Aorta (tissue), 5 donors: ENCODE measurements around the gene NID1. TPM values are rescaled to one million over a fixed set of nuclear protein-coding genes. Genes with fewer than 3 reads are reported as not detected.

ENCODE experiments used
- ATAC-seq: fragments of 200-7000 bp; cut with Tn5 transposase; one replicate; pipeline ENCODE4 v1.9.1; 2022; ENCODE audit warnings: moderate library complexity; ENCODE audit not compliant: low FRiP score
- DNase-seq, 2 donors: peaks; one replicate each; pipeline ENCODE4 v3.0.0-alpha.2; 2020
- H3K27ac ChIP-seq, 2 donors: one replicate each; pipeline ENCODE4 v1.5.1; 2013; ENCODE audit warnings: low read length in 2 of 2, mild to moderate bottlenecking in 2 of 2, moderate library complexity in 2 of 2, control low read depth in 1 of 2, inconsistent platforms in 1 of 2, low read depth in 1 of 2
- H3K27me3 ChIP-seq, 2 donors: one replicate each; pipeline ENCODE4 v1.6.1; 2013; ENCODE audit warnings: control low read depth in 1 of 2, low read length in 1 of 2, mild to moderate bottlenecking in 1 of 2, moderate library complexity in 1 of 2; ENCODE audit not compliant: insufficient read depth in 2 of 2, control insufficient read depth in 1 of 2
- H3K36me3 ChIP-seq, 2 donors: one replicate each; pipeline ENCODE4 v1.6.1; 2013; ENCODE audit warnings: control low read depth in 1 of 2, low read length in 1 of 2, mild to moderate bottlenecking in 1 of 2; ENCODE audit not compliant: insufficient read depth in 2 of 2, control insufficient read depth in 1 of 2
- H3K4me1 ChIP-seq, 2 donors: one replicate each; pipeline ENCODE4 v1.6.1; 2013; ENCODE audit warnings: low read length in 2 of 2, control low read depth in 1 of 2, mild to moderate bottlenecking in 1 of 2, moderate library complexity in 1 of 2; ENCODE audit not compliant: insufficient read depth in 2 of 2, control insufficient read depth in 1 of 2
- H3K4me3 ChIP-seq, 2 donors: one replicate each; pipeline ENCODE4 v1.5.1; 2013; ENCODE audit warnings: low read length in 2 of 2, control low read depth in 1 of 2, mild to moderate bottlenecking in 1 of 2
- H3K9me3 ChIP-seq: one replicate; pipeline ENCODE4 v1.6.1; 2013; ENCODE audit warnings: mild to moderate bottlenecking, low read length; ENCODE audit not compliant: control insufficient read depth
- WGBS, 2 donors: extraction: QIAGEN DNeasy Blood & Tissue Kit; methylation state at CpG; one replicate each; pipeline ENCODE4 v1.1.7; 2013; 5-methylcytosine and 5-hydroxymethylcytosine counted together
- intact Hi-C, 2 donors: fragments of 100-400 bp; cut with DNase I; formaldehyde crosslinking; loops; one replicate each; pipeline versions ENCODE4 v1.14.2 to v1.15.0; 2022
- polyA plus RNA-seq, 2 donors: library from polyadenylated mRNA; stranded (reverse); fragments of 200-250 nt; gene quantifications; one replicate each; pipeline ENCODE4 v1.2.3, GENCODE V29; 2013
- total RNA-seq, 2 donors: library from RNA; stranded (reverse); fragmentation: NEBNext Ultra II Directional; extraction: Animal tissue kit (Norgen Biotek cat#: 25700); gene quantifications; one replicate each; pipeline ENCODE4 v1.2.1, GENCODE V29; 2021
- donor health status: healthy with polysubstance abuse.
- donor health status: Bipolar disorder and iron deficiency.
- donor health status: DM: no; HTN: no; CAD: no.
- donor health status: DM: no; HTN: no; CAD: no.
- donor health status: DM: yes; HTN: yes; CAD: no.

Gene NID1
- total and polyA plus RNA-seq, 4 donors: 11.0 to 69.5 (median 60.4) TPM

DNA sequence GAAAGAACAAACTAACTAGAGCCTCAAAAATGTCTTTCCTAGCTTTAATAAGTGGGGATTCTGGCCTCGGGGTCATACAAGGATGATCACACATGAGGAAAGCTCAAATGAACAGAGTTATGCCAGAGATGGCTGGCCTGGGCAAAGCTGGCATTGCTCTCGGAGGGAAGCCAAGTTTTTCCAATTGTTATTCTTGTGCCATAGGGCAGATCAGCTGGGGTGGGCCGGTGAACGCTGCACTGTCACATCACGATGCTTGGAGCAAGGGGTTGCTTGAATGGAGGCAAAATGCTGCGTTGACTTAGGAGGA, 122.3 kb downstream of the NID1 start:
- intact Hi-C loops: no loop called here
- DNase-seq (no peak), ATAC-seq (no peak)
- Histone ChIP-seq H3K27me3 (no peaks in the 10 kb centered on the region), H3K4me3 (no peak overlapping the region), H3K9me3 (no peaks in the 10 kb centered on the region), H3K36me3 (no peaks in the 10 kb centered on the region), H3K27ac (no peak overlapping the region), H3K4me1 (no peaks in the 10 kb centered on the region)
- 85 to 91% methylated on average over 6 of the region's 6 CpGs for WGBS, 2 donors

DNA sequence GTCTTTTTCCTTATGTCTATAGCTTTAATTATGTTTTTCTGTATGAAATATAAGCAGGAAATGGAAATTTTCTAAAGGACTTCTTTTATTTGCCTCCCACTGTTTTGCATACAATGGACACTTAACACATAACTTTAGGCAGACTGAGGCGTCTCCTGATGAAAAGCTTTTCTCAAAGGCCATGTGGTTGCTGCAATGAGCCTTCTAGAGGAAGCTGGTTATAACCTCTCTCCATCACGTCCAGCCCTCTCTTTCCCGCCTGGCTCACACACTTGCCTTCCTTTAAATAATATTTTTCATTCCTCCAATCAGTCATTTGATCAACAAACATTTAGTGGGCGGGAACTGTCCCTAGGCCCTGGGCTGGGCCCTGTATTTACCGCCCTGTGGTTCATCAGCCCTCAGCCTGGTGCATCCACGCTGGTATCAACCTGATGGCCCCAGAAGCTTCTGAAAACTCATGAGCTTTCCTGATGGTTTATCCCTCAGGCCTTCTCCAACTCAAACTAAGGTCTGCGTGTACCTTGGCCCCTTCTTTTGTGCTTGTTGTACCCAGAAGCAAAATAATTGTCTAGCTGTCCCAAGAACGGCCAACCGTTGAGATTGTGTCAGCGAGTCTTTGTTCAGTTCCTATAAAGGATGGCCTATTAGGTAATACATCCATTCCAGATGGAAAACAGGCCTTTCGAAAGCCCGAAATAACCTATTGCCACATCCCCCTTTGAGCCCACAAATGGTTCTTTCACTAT, 122.8 kb downstream of the NID1 start:
- Histone ChIP-seq H3K4me3 (no peak overlapping the region), H3K4me1 (no peaks in the 10 kb centered on the region), H3K9me3 (no peaks in the 10 kb centered on the region), H3K27me3 (no peaks in the 10 kb centered on the region), H3K27ac (no peak overlapping the region), H3K36me3 (no peaks in the 10 kb centered on the region)
- no peak for ATAC-seq
- 90 to 91% methylated on average over 12 of the region's 12 CpGs for WGBS, 2 donors
- intact Hi-C loops: no loop called here
- no peak for DNase-seq

DNA sequence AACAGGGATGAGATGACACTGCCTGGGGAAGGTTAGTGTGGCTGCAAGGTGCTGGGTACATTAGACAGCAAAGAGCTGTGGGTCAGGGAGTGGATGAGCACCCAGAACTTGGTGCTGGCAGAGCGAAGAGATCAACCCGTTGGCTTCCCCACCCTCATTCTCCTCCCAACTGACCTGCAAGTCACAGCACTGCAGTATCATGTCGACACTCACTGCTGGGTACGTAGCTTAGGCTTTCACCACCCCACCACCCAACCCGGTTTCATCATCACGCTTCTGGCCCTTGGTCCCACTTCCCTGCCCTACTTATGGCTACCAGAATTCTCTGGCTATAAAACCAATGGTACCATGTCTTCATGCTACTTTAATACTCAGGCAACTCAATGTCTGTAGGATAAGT, 124.6 kb downstream of the NID1 start:
- H3K27me3 ChIP-seq: no peaks in the 10 kb centered on the region
- intact Hi-C loops: no loop called here
- H3K4me1 ChIP-seq: no peaks in the 10 kb centered on the region
- H3K9me3 ChIP-seq: no peaks in the 10 kb centered on the region
- no peak for DNase-seq
- WGBS, 2 donors: 94 to 96% methylated on average over 6 of the region's 6 CpGs
- no peaks in the 10 kb centered on the region for H3K36me3 ChIP-seq
- ATAC-seq: no peak
- no peak overlapping the region for H3K27ac ChIP-seq
- H3K4me3 ChIP-seq: no peak overlapping the region

DNA sequence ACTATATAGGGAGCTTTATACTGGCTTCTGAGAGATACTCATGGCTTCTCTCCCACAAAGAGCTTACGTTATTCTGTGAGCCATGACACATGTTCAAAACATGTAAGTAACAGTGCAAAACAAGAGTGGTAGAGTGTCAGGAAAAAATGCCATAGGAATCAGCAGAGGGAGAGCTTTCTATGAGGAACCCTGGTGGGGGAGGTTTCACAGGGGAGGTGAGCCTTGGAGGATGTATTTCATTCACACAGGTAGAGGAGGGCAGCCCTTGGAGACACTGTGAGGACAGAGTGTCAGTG, 125.5 kb downstream of the NID1 start:
- no peaks in the 10 kb centered on the region for H3K9me3 ChIP-seq
- no peak overlapping the region for H3K4me3 ChIP-seq
- H3K4me1 ChIP-seq: no peaks in the 10 kb centered on the region
- no peaks in the 10 kb centered on the region for H3K27me3 ChIP-seq
- 76 to 78% methylated on average over 1 of the region's 1 CpG for WGBS, 2 donors
- no peaks in the 10 kb centered on the region for H3K36me3 ChIP-seq
- ATAC-seq (no peak), DNase-seq (no peak)
- no peak overlapping the region for H3K27ac ChIP-seq
- intact Hi-C loops: no loop called here

DNA sequence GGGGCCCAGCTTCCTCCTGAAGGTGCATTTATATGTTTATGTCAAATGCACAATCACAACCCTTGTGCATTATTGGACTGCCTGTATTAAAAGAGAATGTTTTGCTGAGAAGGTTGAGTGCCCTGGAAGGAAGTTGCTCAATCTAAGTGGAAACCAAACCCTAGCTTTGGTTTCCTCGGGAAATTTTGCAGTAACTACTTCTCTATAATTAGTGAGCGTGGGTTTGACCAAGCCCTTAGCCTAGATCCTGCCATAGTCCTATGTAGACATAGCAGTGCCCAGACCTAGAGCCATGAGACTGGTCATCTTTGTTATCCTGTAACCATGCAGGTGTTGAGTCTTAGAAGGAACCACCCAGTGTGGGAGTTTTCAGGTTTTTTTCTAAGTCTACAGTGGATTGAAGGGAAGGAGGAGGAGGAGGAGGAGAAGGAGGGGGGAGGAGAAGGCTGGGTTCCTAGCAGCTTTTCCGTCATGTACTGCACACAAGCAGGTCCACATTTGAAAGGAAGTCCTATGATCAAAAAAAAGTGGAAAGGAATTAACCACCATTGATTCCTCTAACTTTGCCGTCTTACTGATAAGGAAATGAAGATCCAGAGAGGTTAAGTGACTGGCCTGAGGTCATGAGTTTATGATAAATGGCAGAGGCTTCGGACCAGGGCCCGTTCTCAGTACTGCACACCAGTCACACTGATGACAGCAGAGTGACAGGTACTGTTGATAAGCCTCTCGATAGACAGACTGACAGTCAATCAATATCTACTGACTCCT, 126.0 kb downstream of the NID1 start:
- no peak overlapping the region for H3K27ac ChIP-seq
- ATAC-seq: no peak
- H3K4me1 ChIP-seq: no peaks in the 10 kb centered on the region
- H3K9me3 ChIP-seq: no peaks in the 10 kb centered on the region
- no peak for DNase-seq
- no peaks in the 10 kb centered on the region for H3K27me3 ChIP-seq
- H3K4me3 ChIP-seq: no peak overlapping the region
- WGBS, 2 donors: 74 to 76% methylated on average over 7 of the region's 7 CpGs
- intact Hi-C loops: no loop called here
- no peaks in the 10 kb centered on the region for H3K36me3 ChIP-seq

DNA sequence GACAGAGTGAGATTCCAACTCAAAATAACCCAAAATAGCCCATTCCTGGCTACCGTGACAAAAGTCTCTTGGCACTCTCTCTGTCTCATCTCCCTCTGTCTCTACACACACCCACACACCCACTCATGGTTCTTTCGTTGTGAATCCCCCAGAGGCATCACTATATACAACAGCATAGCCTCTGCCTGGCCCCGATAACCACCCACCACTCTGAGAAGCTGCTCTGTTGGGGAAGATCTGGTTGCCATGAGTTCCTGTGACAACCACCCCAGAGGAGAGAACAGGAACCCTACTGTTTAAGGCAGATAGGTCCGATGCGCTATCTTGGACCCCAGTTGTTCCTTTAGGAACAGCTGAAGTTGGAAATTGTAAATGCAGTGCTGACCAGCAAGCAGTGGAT, 127.8 kb downstream of the NID1 start:
- no peak for DNase-seq
- Histone ChIP-seq H3K36me3 (no peaks in the 10 kb centered on the region), H3K27ac (no peak overlapping the region), H3K27me3 (no peaks in the 10 kb centered on the region), H3K9me3 (no peaks in the 10 kb centered on the region), H3K4me1 (peaks cover 0 to 5% of the 10 kb centered on the region in 2 donors), H3K4me3 (no peak overlapping the region)
- intact Hi-C loops: no loop called here
- no peak for ATAC-seq
- WGBS, 2 donors: 73% methylated on average over 5 of the region's 5 CpGs

DNA sequence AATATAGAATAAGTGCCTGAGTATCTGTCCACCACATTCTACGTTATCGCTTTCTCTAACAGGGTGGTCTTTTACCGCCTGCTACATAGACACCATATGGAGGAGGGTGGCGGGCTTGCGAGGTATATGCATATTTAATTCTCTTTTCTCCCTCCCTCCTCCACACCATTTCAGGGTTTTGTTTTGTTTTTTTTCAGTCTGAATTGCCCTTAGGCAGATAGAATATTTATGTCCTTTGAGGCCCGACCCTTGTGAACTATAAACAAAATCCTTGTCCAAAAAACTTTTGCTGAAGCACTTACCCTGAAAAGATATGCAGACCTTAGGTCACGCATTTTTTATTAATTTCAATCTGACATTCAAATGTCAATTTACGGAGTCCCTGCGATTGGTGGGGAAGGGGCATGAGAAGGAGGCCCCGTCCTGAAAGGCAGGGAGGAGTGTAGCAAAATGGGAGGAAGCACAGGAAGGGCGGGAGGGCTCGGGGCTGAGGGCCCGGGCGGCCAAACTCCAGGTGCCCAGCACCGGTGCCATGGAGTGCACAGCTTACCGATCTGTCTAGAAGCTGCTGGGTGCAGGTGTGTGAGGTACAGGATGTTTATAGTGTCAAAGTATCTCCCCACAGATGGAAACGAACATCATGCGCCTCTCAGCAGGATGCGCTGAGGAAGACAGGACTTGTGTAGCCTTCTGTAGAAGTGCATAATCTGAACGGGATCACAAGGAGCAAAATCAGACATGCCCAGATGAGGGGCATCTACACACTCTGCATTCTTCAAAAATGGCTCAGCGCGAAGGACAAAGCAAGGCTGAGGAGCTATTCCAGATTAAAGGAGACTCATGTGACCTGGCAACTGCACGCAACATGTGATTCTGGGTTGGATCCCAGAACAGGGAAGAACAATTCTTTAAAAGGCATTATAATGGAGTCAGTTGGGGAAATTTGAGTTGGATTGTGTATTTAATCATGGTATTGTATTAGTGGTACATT, 129.4 kb downstream of the NID1 start:
- no peak for ATAC-seq
- H3K4me1 ChIP-seq: peaks cover 0 to 5% of the 10 kb centered on the region in 2 donors
- DNase-seq: no peak

DNA sequence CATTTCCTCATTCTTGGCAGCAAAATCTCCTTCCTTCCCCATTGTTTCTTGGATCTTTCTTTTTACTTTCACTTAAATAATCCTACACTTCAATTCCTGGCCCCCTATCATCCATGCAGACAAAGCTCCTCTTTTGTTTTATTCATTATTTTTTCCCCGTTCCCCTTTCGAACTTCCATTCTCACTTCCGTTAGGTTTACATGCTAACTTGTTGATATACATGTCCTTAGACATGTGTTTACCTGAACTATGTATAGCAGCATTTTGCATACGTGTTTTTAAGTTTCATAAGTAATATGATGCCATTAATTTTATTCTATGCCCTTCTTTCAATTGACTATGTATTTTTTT, 131.1 kb downstream of the NID1 start:
- no peaks in the 10 kb centered on the region for H3K9me3 ChIP-seq
- peaks cover 0 to 5% of the 10 kb centered on the region in 2 donors for H3K4me1 ChIP-seq
- ATAC-seq (no peak), DNase-seq (no peak)
- no peak overlapping the region for H3K4me3 ChIP-seq
- H3K27me3 ChIP-seq: no peaks in the 10 kb centered on the region
- no peak overlapping the region for H3K27ac ChIP-seq
- no peaks in the 10 kb centered on the region for H3K36me3 ChIP-seq
- WGBS, 2 donors: 89 to 94% methylated on average over 4 of the region's 4 CpGs
- intact Hi-C loops: no loop called here

More for the DNA sequence above, 129.4 kb downstream of the NID1 start:
- WGBS, 2 donors: 77 to 79% methylated on average over 23 of the region's 23 CpGs
- H3K27me3 ChIP-seq: no peaks in the 10 kb centered on the region
- intact Hi-C loops: no loop called here
- no peaks in the 10 kb centered on the region for H3K9me3 ChIP-seq
- H3K4me3 ChIP-seq: no peak overlapping the region
- no peaks in the 10 kb centered on the region for H3K36me3 ChIP-seq
- H3K27ac ChIP-seq: no peak overlapping the region
